ENCODE results near the gene TUBA3E. TPM values are rescaled to one million over a fixed set of nuclear protein-coding genes. Genes with fewer than 3 reads are reported as not detected.
A peak's percentile ranks its signal among the peaks of the same experiment; 100 is the strongest.
"Not testable (repeated sequence)": the region's sequence is repeated elsewhere in the genome, so short reads cannot be mapped to it uniquely, and the experiment has no call there.

Gene TUBA3E
- total and polyA plus RNA-seq, 11 donors: 2.8 to 325 (median 69.5) TPM

DNA sequence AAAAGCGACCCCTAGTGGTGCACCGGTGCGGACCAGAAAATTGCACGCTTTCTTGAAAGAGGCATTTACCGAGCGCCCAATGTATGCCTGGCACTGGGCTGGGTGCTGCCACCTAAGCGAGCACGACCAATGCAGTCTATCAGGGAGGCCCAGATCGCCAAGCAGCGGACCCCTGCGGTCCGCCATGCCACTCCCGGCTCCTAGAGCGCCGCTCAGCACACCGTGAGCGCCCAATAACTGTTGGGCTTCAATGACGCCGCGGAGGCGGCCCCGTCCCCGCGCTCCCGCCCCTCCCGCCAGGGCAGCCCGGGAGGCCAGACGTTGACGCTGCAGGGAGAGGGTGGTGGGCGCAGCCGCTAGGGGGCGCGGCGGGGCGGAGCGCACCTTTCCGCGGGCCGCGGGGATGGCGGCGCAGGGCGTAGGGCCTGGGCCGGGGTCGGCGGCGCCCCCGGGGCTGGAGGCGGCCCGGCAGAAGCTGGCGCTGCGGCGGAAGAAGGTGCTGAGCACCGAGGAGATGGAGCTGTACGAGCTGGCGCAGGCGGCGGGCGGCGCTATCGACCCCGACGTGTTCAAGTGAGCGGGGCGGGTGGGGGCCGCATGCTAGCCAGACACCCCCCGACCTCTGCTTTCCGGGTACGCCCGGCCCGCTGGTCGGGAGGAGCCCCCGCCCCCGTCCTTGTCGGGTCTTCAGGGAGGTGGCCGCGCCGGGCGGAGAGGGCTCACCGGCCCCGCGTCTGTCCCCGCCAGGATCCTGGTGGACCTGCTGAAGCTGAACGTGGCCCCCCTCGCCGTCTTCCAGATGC, 16.2 kb downstream of the TUBA3E start, which contains the start of gene MZT2B:
TSS of gene MZT2B (plus strand) at position 383 of the 803 bp plus-strand sequence. CDS start at position 404, 21 bp downstream.
- H3K4me1 ChIP-seq: peaks cover 6 to 31% (median 20%) of the 10 kb centered on the region in 12 donors
- intact Hi-C loops (cut with DNase I): loop anchor here in 8 of 10 donors (2.0 to 10.0 kb wide), 4 partner anchors 150 to 160 kb away; partner anchors contain the start of gene IMP4 (in 1 of the 8)
- peak within 1 kb of the TSS; percentile 59 to 100 (median 88) for H3K4me3 ChIP-seq
- H3K27ac ChIP-seq: peak within 1 kb of the TSS; percentile 54 to 98 (median 95)
- 0 to 1% (median 0%) methylated on average over 2 to 83 of the region's 86 CpGs for WGBS, 4 donors
- not testable (repeated sequence) for H3K36me3 ChIP-seq, H3K9me3 ChIP-seq, H3K27me3 ChIP-seq
- peak; percentile 87 to 94 (median 92) for DNase-seq
- TF ChIP-seq POLR2A (IDR thresholded peaks at IDR 0.05): peak in 1 of 2 donors; percentile 59
- TF ChIP-seq, protein P1, sequence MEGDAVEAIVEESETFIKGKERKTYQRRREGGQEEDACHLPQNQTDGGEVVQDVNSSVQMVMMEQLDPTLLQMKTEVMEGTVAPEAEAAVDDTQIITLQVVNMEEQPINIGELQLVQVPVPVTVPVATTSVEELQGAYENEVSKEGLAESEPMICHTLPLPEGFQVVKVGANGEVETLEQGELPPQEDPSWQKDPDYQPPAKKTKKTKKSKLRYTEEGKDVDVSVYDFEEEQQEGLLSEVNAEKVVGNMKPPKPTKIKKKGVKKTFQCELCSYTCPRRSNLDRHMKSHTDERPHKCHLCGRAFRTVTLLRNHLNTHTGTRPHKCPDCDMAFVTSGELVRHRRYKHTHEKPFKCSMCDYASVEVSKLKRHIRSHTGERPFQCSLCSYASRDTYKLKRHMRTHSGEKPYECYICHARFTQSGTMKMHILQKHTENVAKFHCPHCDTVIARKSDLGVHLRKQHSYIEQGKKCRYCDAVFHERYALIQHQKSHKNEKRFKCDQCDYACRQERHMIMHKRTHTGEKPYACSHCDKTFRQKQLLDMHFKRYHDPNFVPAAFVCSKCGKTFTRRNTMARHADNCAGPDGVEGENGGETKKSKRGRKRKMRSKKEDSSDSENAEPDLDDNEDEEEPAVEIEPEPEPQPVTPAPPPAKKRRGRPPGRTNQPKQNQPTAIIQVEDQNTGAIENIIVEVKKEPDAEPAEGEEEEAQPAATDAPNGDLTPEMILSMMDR (IDR thresholded peaks at IDR 0.05): peak; percentile 48 to 92 (median 74)
- ATAC-seq: peak; percentile 89 to 92 (median 92)

DNA sequence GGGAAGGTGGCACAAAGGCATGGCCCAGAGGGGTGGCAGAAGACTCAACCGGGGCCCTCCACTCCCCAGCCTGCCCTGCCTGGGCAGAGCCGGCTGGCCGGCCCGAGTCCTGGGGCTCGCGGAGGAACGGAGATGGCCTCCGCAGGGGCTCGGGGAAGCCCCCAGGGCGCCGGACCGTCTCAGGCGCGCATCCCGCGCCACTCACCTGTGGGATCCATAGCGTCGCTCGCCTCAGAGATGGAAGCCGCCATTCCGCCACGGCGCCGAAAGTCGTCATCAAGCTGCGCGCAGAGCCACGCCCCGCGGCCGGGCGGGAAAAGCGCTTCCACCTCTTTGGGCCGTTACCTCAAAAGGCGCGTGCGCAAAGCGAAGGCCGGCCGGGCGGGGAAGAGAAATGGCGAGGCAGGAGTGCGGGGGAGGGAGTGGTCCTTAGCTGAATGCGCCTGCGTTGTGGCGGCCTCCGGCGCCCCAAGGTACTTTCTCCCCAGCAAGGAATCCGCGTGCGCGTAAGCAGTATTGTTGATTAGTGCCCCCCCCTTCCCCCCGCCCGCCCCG, 16.8 kb downstream of the TUBA3E start, which contains the start of gene SMPD4:
TSS of gene SMPD4 (minus strand) at position 278 of the 555 bp plus-strand sequence. CDS start 5,010 bp downstream, outside the sequence.
- Histone ChIP-seq H3K9me3 (no peaks in the 10 kb centered on the region), H3K27ac (peak within 1 kb of the TSS; percentile 54 to 98 (median 95)), H3K4me1 (peaks cover 6 to 31% (median 20%) of the 10 kb centered on the region in 12 donors), H3K36me3 (peaks cover 0 to 7% (median 3%) of the 10 kb centered on the region in 9 donors), H3K27me3 (no peaks in the 10 kb centered on the region), H3K4me3 (peak within 1 kb of the TSS; percentile 59 to 100 (median 88))
- WGBS, 4 donors: 0 to 2% (median 0%) methylated on average over 27 to 55 of the region's 55 CpGs
- intact Hi-C loops (cut with DNase I): loop anchor here in 8 of 10 donors (2.0 to 10.0 kb wide), 4 partner anchors 151 to 161 kb away; partner anchors contain the start of gene IMP4 (in 1 of the 8)
- no peak for TF ChIP-seq POLR2A (IDR thresholded peaks at IDR 0.05)
- TF ChIP-seq, protein P1 (IDR thresholded peaks at IDR 0.05): no peak
- peak; percentile 90 to 96 (median 93) for ATAC-seq
- DNase-seq: peak; percentile 97 to 99 (median 98)

DNA sequence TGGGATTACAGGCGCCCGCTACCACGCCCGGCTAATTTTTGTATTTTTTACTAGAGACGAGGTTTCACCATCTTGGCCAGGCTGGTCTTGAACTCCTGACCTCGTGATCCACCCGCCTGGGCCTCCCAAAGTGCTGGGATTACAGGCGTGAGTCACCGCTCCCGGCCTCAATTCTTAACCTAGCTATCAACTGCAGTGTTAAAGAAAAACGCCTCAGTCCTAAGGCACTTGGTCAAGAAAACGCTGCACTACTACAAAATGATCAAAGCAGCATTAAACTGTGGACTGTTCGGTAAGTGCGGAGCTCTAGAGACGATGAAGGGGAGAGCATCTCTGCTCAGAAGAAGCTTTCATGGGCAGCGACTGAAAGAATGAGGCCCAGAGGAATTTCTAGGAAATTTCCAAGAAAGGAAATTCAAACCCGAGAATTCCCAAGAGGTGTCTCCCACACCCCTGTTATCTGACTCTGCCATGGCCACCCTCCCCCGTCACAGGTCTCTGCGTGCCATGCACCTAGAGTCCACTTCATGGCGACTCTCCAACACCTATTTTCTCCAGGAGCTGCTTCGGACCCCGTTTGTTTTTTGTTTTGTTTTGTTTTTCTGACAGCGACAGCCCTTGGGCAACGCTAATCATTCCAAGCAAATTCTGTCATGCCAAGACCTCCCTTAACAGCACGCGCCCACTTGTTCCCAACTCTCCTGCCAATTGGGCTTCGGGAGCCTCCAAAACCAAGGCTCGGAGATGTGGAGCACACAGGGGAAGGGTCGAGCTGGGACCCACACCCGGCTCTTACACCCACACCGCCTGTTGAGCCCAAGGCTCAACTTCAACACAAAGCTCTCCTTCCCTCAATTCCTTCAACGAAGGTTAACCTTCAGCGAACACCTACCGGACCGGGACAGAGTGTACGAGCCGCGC, 17.6 kb downstream of the TUBA3E start:
- intact Hi-C loops (cut with DNase I): loop anchor here in 8 of 10 donors (2.0 to 10.0 kb wide), 4 partner anchors 152 to 162 kb away; partner anchors contain the start of gene IMP4 (in 1 of the 8)
- Histone ChIP-seq H3K36me3 (peaks cover 0 to 11% (median 8%) of the 10 kb centered on the region in 9 donors), H3K4me3 (peak overlapping the region; percentile 59 to 100 (median 88)), H3K4me1 (peaks cover 6 to 27% (median 20%) of the 10 kb centered on the region in 12 donors), H3K27ac (peak overlapping the region in 11 of 12 donors; percentile 83 to 98 (median 96))
- WGBS, 4 donors: 23 to 29% (median 25%) methylated on average over 38 of the region's 38 CpGs
- not testable (repeated sequence) for H3K27me3 ChIP-seq, H3K9me3 ChIP-seq, ATAC-seq, DNase-seq

DNA sequence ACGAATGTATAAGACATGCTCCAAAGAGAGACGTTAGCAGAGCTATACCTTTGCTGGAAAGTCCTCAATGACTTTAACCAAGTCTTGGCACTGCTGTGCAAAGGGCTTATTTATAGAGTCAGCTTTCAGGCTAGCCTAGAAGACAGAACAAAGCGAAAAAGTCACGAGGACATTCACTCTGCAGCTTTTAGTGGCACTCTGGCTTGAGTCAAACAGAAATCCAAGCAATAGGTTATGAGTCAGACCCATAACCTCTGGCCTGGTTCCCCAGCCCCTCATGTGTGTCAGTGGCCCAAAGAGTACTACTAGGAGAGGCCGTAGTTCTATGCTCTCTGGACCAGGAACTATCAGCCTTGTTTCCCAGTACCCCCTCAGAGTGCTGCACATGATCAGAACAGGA, 23.4 kb downstream of the TUBA3E start:
- peak in 1 of 5 donors; percentile 47 for DNase-seq
- peaks cover 0 to 66% (median 53%) of the 10 kb centered on the region in 9 donors for H3K36me3 ChIP-seq

More for the DNA sequence above, 23.4 kb downstream of the TUBA3E start:
- H3K4me1 ChIP-seq; H3K27me3 ChIP-seq; intact Hi-C loops (cut with DNase I); H3K4me3 ChIP-seq; H3K9me3 ChIP-seq: not testable (repeated sequence)
- ATAC-seq: peak; percentile 89 to 90 (median 90)
- WGBS, 4 donors: 55 to 66% (median 61%) methylated on average over 4 to 5 of the region's 5 CpGs
- H3K27ac ChIP-seq: peak overlapping the region in 10 of 12 donors; percentile 43 to 71 (median 61)
